ENCODE data around the gene EZH1. TPM values are rescaled to one million over a fixed set of nuclear protein-coding genes. Genes with fewer than 3 reads are reported as not detected.

Gene EZH1
- polyA plus RNA-seq, 1 donor from 2014 or later = 52.5 TPM

Small RNAs within 50 kb of the gene (small RNA-seq; reads per million reads assigned to genes)
- gene HMGN2P15 (0 reads per million in 3 experiments), gene MIR6780A (0 reads per million in 3 experiments)

Other genes with a start within 250 kb of the EZH1 start
- gene NAGLU, start 208.8 kb downstream of the EZH1 start, polyA plus RNA-seq = 12.1 and 17.1 TPM in 2 replicates
- gene HSD17B1, start 192.1 kb downstream of the EZH1 start, polyA plus RNA-seq = 1.0 and 2.1 TPM in 2 replicates
- gene COASY, start 182.9 kb downstream of the EZH1 start, polyA plus RNA-seq = 8.2 and 10.1 TPM in 2 replicates
- gene MLX, start 177.9 kb downstream of the EZH1 start, polyA plus RNA-seq = 35.7 and 47.2 TPM in 2 replicates
- gene PSMC3IP, start 167.3 kb downstream of the EZH1 start, polyA plus RNA-seq = 22.5 and 36.2 TPM in 2 replicates
- gene RETREG3, start 135.7 kb downstream of the EZH1 start, polyA plus RNA-seq = 30.1 and 34.6 TPM in 2 replicates
- gene TUBG1, start 135.4 kb downstream of the EZH1 start, polyA plus RNA-seq = 14.2 and 22.3 TPM in 2 replicates
- gene TUBG2, start 85.8 kb downstream of the EZH1 start, polyA plus RNA-seq = 24.9 and 28.9 TPM in 2 replicates
- 18.4 and 20.2 TPM in 2 replicates for gene PLEKHH3, start 68.0 kb downstream of the EZH1 start, polyA plus RNA-seq
- 3.1 and 5.1 TPM in 2 replicates for gene CCR10, start 63.2 kb downstream of the EZH1 start, polyA plus RNA-seq
- 21.9 and 23.9 TPM in 2 replicates for gene CNTNAP1, start 62.5 kb downstream of the EZH1 start, polyA plus RNA-seq
- gene RAMP2, start 16.2 kb upstream of the EZH1 start, polyA plus RNA-seq = 0.96 and 2.1 TPM in 2 replicates
- gene VPS25, start 28.4 kb upstream of the EZH1 start, polyA plus RNA-seq = 128 and 133 TPM in 2 replicates
- gene WNK4, start 35.6 kb upstream of the EZH1 start, polyA plus RNA-seq = 0.10 TPM in 1 of 2 replicates, not detected in the other
- gene COA3, start 53.7 kb upstream of the EZH1 start, polyA plus RNA-seq = 222 and 234 TPM in 2 replicates
- gene CNTD1, start 53.8 kb upstream of the EZH1 start, polyA plus RNA-seq = 0.21 and 1.2 TPM in 2 replicates
- gene BECN1, start 79.2 kb upstream of the EZH1 start, polyA plus RNA-seq = 74.7 and 87.7 TPM in 2 replicates
- 56.6 and 67.0 TPM in 2 replicates for gene PSME3, start 88.4 kb upstream of the EZH1 start, polyA plus RNA-seq
- 1.8 and 2.8 TPM in 2 replicates for gene AOC2, start 99.5 kb upstream of the EZH1 start, polyA plus RNA-seq
- 0.35 and 0.54 TPM in 2 replicates for gene AOC3, start 106.2 kb upstream of the EZH1 start, polyA plus RNA-seq
- gene G6PC1, start 155.8 kb upstream of the EZH1 start, polyA plus RNA-seq = not detected in 2 replicates
- gene AARSD1, start 219.4 kb upstream of the EZH1 start, polyA plus RNA-seq = 52.0 and 64.2 TPM in 2 replicates
- gene PTGES3L, start 235.0 kb upstream of the EZH1 start, polyA plus RNA-seq = 5.8 and 7.8 TPM in 2 replicates
- gene RUNDC1, start 235.5 kb upstream of the EZH1 start, polyA plus RNA-seq = 15.1 and 16.3 TPM in 2 replicates